IMR-90 (cell line): ENCODE results near the gene NF1.

Experiments used
- BHLHE40 ChIP-seq: fragments of 150-350 bp; IDR thresholded peaks from 2 replicates; pipeline ENCODE4 v1.6.1; 2016; ENCODE audit warnings: mild to moderate bottlenecking, low read depth, low read length
- CEBPB ChIP-seq: IDR thresholded peaks from 2 replicates; pipeline ENCODE4 v1.6.1; 2012; ENCODE audit warnings: low read depth, low read length, improper control_type of control experiment
- CHD1 ChIP-seq: IDR thresholded peaks from 2 replicates; pipeline ENCODE4 v1.6.1; 2012; ENCODE audit warnings: low read depth, low read length, improper control_type of control experiment
- FOS ChIP-seq: fragments of 150-350 bp; IDR thresholded peaks from 2 replicates; pipeline ENCODE4 v1.6.1; 2016; ENCODE audit warnings: low read depth, low read length
- MXI1 ChIP-seq: IDR thresholded peaks from 2 replicates; pipeline ENCODE4 v1.6.1; 2012; ENCODE audit warnings: low read depth, mild to moderate bottlenecking, low read length, moderate library complexity, borderline replicate concordance
- NFE2L2 ChIP-seq: fragments of 150-350 bp; IDR thresholded peaks from 2 replicates; pipeline ENCODE4 v1.6.1; 2016; ENCODE audit warnings: low read depth, mild to moderate bottlenecking, low read length
- POLR2A ChIP-seq: IDR thresholded peaks from 2 replicates; pipeline ENCODE4 v1.6.1; 2012; ENCODE audit warnings: mild to moderate bottlenecking, low read depth, low read length
- RAD21 ChIP-seq: IDR thresholded peaks from 2 replicates; pipeline ENCODE4 v1.6.1; 2012; ENCODE audit warnings: low read length, improper control_type of control experiment
- RCOR1 ChIP-seq: IDR thresholded peaks from 2 replicates; pipeline ENCODE4 v1.6.1; 2012; ENCODE audit warnings: mild to moderate bottlenecking, low read length, improper control_type of control experiment; ENCODE audit not compliant: insufficient replicate concordance
- RFX5 ChIP-seq: IDR thresholded peaks from 2 replicates; pipeline ENCODE4 v1.8.0; 2012; ENCODE audit warnings: low read depth, mild to moderate bottlenecking, low read length, moderate library complexity
- SMC3 ChIP-seq: fragments of 150-350 bp; IDR thresholded peaks from 2 replicates; pipeline ENCODE4 v1.6.1; 2016; ENCODE audit warnings: low read depth, mild to moderate bottlenecking, antibody characterized with exemption, low read length, moderate library complexity
- TF ChIP-seq, protein P1 (sequence below): conservative IDR thresholded peaks from 2 replicates; pipeline ENCODE4 v1.5.1; 2012; ENCODE audit warnings: mild to moderate bottlenecking, low read depth, low read length, improper control_type of control experiment
- TF ChIP-seq, protein P2 (sequence below): fragments of 150-350 bp; IDR thresholded peaks from 2 replicates; pipeline ENCODE4 v1.6.1; 2016; ENCODE audit warnings: low read depth, mild to moderate bottlenecking, low read length, moderate library complexity, borderline replicate concordance
- TF ChIP-seq, protein P3 (sequence below): fragments of 150-350 bp; IDR thresholded peaks from 2 replicates; pipeline ENCODE4 v1.6.1; 2017; ENCODE audit warnings: mild to moderate bottlenecking, antibody characterized with exemption, low read length, low read depth

DNA sequence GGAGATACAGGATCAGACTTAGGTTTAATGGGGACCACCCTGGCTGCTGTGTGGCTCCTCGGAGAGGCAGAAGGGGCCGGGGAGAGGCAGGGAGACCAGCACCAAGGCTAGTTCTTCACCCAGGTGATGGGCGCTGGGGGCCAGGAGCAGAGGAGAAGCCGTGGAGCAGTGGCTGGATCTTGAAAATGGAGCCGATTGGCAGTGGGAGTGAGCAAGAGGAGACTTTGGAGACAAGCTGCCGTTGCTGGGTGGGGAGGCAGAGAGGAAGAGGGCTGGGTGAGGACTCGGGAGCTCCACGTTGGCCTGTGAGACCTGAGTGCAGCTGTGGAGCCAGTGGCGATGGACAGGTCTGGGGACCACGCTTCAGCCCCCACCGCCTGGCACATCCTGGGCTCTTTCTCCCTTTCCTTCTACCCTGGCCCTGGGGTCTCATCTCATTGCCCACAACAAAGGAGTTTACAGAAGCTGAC, 305.7 kb downstream of the NF1 start:
- TF ChIP-seq BHLHE40 (no peak), POLR2A (no peak), MXI1 (no peak), NFE2L2 (no peak), FOS (no peak), RCOR1 (no peak), RFX5 (no peak), SMC3 (no peak), RAD21 (no peak), CEBPB (no peak), CHD1 (no peak)
- TF ChIP-seq, protein P1, sequence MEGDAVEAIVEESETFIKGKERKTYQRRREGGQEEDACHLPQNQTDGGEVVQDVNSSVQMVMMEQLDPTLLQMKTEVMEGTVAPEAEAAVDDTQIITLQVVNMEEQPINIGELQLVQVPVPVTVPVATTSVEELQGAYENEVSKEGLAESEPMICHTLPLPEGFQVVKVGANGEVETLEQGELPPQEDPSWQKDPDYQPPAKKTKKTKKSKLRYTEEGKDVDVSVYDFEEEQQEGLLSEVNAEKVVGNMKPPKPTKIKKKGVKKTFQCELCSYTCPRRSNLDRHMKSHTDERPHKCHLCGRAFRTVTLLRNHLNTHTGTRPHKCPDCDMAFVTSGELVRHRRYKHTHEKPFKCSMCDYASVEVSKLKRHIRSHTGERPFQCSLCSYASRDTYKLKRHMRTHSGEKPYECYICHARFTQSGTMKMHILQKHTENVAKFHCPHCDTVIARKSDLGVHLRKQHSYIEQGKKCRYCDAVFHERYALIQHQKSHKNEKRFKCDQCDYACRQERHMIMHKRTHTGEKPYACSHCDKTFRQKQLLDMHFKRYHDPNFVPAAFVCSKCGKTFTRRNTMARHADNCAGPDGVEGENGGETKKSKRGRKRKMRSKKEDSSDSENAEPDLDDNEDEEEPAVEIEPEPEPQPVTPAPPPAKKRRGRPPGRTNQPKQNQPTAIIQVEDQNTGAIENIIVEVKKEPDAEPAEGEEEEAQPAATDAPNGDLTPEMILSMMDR: no peak
- TF ChIP-seq, protein P2, sequence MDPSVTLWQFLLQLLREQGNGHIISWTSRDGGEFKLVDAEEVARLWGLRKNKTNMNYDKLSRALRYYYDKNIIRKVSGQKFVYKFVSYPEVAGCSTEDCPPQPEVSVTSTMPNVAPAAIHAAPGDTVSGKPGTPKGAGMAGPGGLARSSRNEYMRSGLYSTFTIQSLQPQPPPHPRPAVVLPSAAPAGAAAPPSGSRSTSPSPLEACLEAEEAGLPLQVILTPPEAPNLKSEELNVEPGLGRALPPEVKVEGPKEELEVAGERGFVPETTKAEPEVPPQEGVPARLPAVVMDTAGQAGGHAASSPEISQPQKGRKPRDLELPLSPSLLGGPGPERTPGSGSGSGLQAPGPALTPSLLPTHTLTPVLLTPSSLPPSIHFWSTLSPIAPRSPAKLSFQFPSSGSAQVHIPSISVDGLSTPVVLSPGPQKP: no peak
- TF ChIP-seq, protein P3, sequence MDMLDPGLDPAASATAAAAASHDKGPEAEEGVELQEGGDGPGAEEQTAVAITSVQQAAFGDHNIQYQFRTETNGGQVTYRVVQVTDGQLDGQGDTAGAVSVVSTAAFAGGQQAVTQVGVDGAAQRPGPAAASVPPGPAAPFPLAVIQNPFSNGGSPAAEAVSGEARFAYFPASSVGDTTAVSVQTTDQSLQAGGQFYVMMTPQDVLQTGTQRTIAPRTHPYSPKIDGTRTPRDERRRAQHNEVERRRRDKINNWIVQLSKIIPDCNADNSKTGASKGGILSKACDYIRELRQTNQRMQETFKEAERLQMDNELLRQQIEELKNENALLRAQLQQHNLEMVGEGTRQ: no peak
